ENCODE results near the gene SLC6A9. TPM values are rescaled to one million over a fixed set of nuclear protein-coding genes. Genes with fewer than 3 reads are reported as not detected.
A peak's percentile ranks its signal among the peaks of the same experiment; 100 is the strongest.

SLC6A9 gene
- total and polyA plus RNA-seq, 2 of the 8 experiments (the other 6 are each of a cell fraction or from before 2014, with no cell fraction given): 20.2 to 24.2 TPM

DNA sequence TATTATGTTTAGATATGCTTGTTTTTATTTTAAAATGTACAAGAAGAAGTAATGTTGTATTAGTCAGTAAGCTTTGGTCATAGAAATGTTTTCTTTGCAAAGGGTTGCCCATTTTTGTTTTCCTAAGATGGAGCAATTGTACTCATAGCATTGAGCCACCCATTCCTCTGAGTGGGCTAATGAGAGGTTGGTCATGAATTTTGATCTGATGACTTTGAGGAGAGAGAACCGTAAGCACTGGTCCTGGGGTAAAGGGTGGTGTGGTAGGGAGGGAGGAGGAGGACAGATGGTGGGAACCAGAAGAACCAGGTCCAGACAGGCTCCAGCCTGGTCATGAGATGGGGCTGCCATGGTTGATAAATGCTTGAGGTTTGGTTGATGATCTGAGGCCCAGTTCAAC is 15.9 kb upstream of the SLC6A9 start:
- Histone ChIP-seq H3K14ac (ENCODE audit: insufficient read length) (no peak overlapping the region), H2BK15ac (ENCODE audit: low read length) (no peak overlapping the region), H3K36me3 (ENCODE audit: control insufficient read depth in 2 of 4, insufficient read depth in 4 of 4, low read length in 3 of 4) (no peaks in the 10 kb centered on the region), H3K4ac (replicated peaks; ENCODE audit: insufficient read length, low read depth, low read length) (no peak overlapping the region), H2AFZ (ENCODE audit: low read length) (peak overlapping the region; percentile 97), H3K79me2 (ENCODE audit: control insufficient read depth in 1 of 2, insufficient read depth in 2 of 2, low read length in 2 of 2) (no peaks in the 10 kb centered on the region), H2BK120ac (replicated peaks; ENCODE audit: low read depth, low read length) (no peak overlapping the region), H3K27me3 (replicated peaks in 1 of 4; ENCODE audit: control insufficient read depth in 3 of 4, extremely low read depth in 1 of 4, insufficient read depth in 3 of 4, low read length in 3 of 4) (peaks cover 0 to 5% (median 0%) of the 10 kb centered on the region in 4 experiments; a peak in 3 of 7 replicates), H3K4me1 (replicated peaks in 1 of 4; ENCODE audit: control insufficient read depth in 3 of 4, insufficient read depth in 4 of 4, low read length in 3 of 4) (peaks cover 0 to 4% (median 3%) of the 10 kb centered on the region in 4 experiments; a peak in 4 of 7 replicates), H4K20me1 (replicated peaks in 1 of 2; ENCODE audit: control insufficient read depth in 1 of 2, insufficient read depth in 2 of 2, low read length in 2 of 2) (no peaks in the 10 kb centered on the region), H3K79me1 (ENCODE audit: low read depth, low read length) (no peaks in the 10 kb centered on the region), H3K4me3 (ENCODE audit: extremely low read depth in 1 of 4, insufficient read depth in 2 of 4, low read depth in 3 of 4, low read length in 4 of 4) (no peak overlapping the region), H3K23me2 (ENCODE audit: low read depth, low read length) (no peaks in the 10 kb centered on the region), H3K9ac (replicated peaks in 1 of 4; ENCODE audit: extremely low read depth in 1 of 4, low read depth in 3 of 4, low read length in 3 of 4) (no peak overlapping the region), H4K5ac (ENCODE audit: insufficient read length, low read depth, low read length) (no peak overlapping the region), H4K8ac (ENCODE audit: extremely low read depth, insufficient read depth, low read length) (peak overlapping the region; percentile 4; the same call in 1 of the 2 replicates), H4K91ac (replicated peaks; ENCODE audit: insufficient read length, low read length) (no peak overlapping the region), H2BK5ac (ENCODE audit: low read depth, low read length) (no peak overlapping the region), H3K9me3 (ENCODE audit: insufficient read depth in 2 of 2, low read depth in 1 of 2, low read length in 1 of 2) (no peaks in the 10 kb centered on the region), H2AK5ac (ENCODE audit: low read depth, low read length) (no peak overlapping the region), H3K4me2 (ENCODE audit: insufficient read depth in 1 of 2, low read depth in 2 of 2, low read length in 2 of 2) (no peak overlapping the region), H2BK20ac (ENCODE audit: low read length) (no peak overlapping the region), H2BK12ac (ENCODE audit: low read depth, low read length) (no peak overlapping the region), H3K18ac (ENCODE audit: extremely low read depth, low read length) (no peak overlapping the region), H3K23ac (ENCODE audit: insufficient read length) (no peak overlapping the region), H3K56ac (replicated peaks; ENCODE audit: insufficient read length, low read depth, low read length) (no peak overlapping the region), H3K27ac (ENCODE audit: low read depth, low read length) (no peak overlapping the region)
- TF ChIP-seq, protein P1, sequence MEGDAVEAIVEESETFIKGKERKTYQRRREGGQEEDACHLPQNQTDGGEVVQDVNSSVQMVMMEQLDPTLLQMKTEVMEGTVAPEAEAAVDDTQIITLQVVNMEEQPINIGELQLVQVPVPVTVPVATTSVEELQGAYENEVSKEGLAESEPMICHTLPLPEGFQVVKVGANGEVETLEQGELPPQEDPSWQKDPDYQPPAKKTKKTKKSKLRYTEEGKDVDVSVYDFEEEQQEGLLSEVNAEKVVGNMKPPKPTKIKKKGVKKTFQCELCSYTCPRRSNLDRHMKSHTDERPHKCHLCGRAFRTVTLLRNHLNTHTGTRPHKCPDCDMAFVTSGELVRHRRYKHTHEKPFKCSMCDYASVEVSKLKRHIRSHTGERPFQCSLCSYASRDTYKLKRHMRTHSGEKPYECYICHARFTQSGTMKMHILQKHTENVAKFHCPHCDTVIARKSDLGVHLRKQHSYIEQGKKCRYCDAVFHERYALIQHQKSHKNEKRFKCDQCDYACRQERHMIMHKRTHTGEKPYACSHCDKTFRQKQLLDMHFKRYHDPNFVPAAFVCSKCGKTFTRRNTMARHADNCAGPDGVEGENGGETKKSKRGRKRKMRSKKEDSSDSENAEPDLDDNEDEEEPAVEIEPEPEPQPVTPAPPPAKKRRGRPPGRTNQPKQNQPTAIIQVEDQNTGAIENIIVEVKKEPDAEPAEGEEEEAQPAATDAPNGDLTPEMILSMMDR (IDR thresholded peaks at IDR 0.05; ENCODE audit: control extremely low read depth in 1 of 3, insufficient read depth in 1 of 3, low read depth in 1 of 3, low read length in 3 of 3): no peak
- TF ChIP-seq RXRA (IDR thresholded peaks at IDR 0.05; ENCODE audit: insufficient read depth, low read depth, low read length) (no peak), CREB1 (IDR thresholded peaks at IDR 0.05) (no peak), SIX5 (IDR thresholded peaks at IDR 0.05; ENCODE audit: low read depth, low read length) (no peak)
- DNase-seq (ENCODE audit: low read depth in 1 of 2, low spot score in 2 of 2): no peak
- ChIA-PET POLR2A (ENCODE audit: partially characterized antibody) (interaction anchor here (0.6 to 4.0 kb wide), 3 partner anchors 15 to 75 kb away, joined by 3 to 12 read pairs (median 3); partner anchors contain the start of gene SLC6A9), CTCF (ENCODE audit: partially characterized antibody) (interaction anchor here (0.6 to 16.4 kb wide), 31 partner anchors 10 to 1134 kb away, joined by 3 to 478 read pairs (median 4); partner anchors contain the start of genes ARTN, CCDC24 and SLC6A9)
- 93% methylated on average over 1 of the region's 1 CpG; no CpG with 5 or more reads in 1 of the 2 experiments for WGBS, 2 experiments (ENCODE audit: extremely low coverage in 1 of 2, insufficient coverage in 1 of 2, insufficient read length in 1 of 2, insufficient replicate concordance in 2 of 2, low coverage in 1 of 2, low lambda C conversion rate in 2 of 2, missing lambda C conversion rate in 1 of 2)
- FAIRE-seq: no peak

All from H1 (cell line).